BE2C (cell line): ENCODE data around the gene ENSA.
"Not testable (repeated sequence)": the region's sequence is repeated elsewhere in the genome, so short reads cannot be mapped to it uniquely, and the experiment has no call there.

Source experiments
- DNase-seq: peaks from one replicate; pipeline ENCODE4 v3.0.0-alpha.2; 2020
- H3K27me3 ChIP-seq: fragments of 250-450 bp; sonication (Bioruptor Pico); 2 replicates; pipeline ENCODE4 v1.5.1; 2020; ENCODE audit warnings: mild to moderate bottlenecking
- H3K36me3 ChIP-seq: fragments of 250-450 bp; sonication (Bioruptor Pico); 2 replicates; pipeline ENCODE4 v1.5.1; 2020; ENCODE audit warnings: mild to moderate bottlenecking
- H3K4me1 ChIP-seq: fragments of 250-450 bp; sonication (Bioruptor Pico); 2 replicates; pipeline ENCODE4 v1.5.1; 2020
- H3K4me3 ChIP-seq: 2 replicates; pipeline ENCODE4 v1.5.1; 2011; ENCODE audit warnings: low read depth, low read length
- H3K9me3 ChIP-seq: fragments of 250-450 bp; sonication (Bioruptor Pico); 2 replicates; pipeline ENCODE4 v1.5.1; 2020
- CTCF ChIP-seq: IDR thresholded peaks from 2 replicates; pipeline ENCODE4 v1.5.1; 2012; ENCODE audit warnings: mild to moderate bottlenecking, low read depth, low read length

Gene ENSA

GRCh38 chr1:150576367-150576711 lies 53.1 kb downstream of the ENSA start:
- peaks cover 70% of the 10 kb centered on the region for H3K36me3 ChIP-seq
- H3K27me3 ChIP-seq: no peaks in the 10 kb centered on the region
- no peaks in the 10 kb centered on the region for H3K4me1 ChIP-seq
- no peak for TF ChIP-seq CTCF
- peak overlapping the region; percentile 96 for H3K4me3 ChIP-seq
- DNase-seq: no peak
- H3K9me3 ChIP-seq: 0 out of 2 replicates have a peak, but pooled peaks cover 2% of the 10 kb centered on the region

- Histone ChIP-seq H3K9me3 (0 out of 2 replicates have a peak, but pooled peaks cover 2% of the 10 kb centered on the region), H3K4me1 (no peaks in the 10 kb centered on the region), H3K4me3 (peak overlapping the region; percentile 96), H3K36me3 (peaks cover 74% of the 10 kb centered on the region), H3K27me3 (no peaks in the 10 kb centered on the region)
- DNase-seq: no peak
- TF ChIP-seq CTCF: no peak
Measured at GRCh38 chr1:150575518-150576366, 53.7 kb downstream of the ENSA start.

- Histone ChIP-seq H3K4me3 (no peak overlapping the region), H3K27me3 (no peaks in the 10 kb centered on the region), H3K4me1 (no peaks in the 10 kb centered on the region), H3K36me3 (peaks cover 74% of the 10 kb centered on the region), H3K9me3 (no peaks in the 10 kb centered on the region)
- no peak for TF ChIP-seq CTCF
- no peak for DNase-seq
Measured at GRCh38 chr1:150575072-150575489, 54.3 kb downstream of the ENSA start.

- H3K4me1 ChIP-seq: no peaks in the 10 kb centered on the region
- H3K27me3 ChIP-seq: no peaks in the 10 kb centered on the region
- H3K36me3 ChIP-seq: peaks cover 74% of the 10 kb centered on the region
- no peaks in the 10 kb centered on the region for H3K9me3 ChIP-seq
- TF ChIP-seq CTCF: no peak
- no peak overlapping the region for H3K4me3 ChIP-seq
- no peak for DNase-seq
Measured at GRCh38 chr1:150574260-150575071, 54.9 kb downstream of the ENSA start.

GRCh38 chr1:150573648-150574071 lies 55.8 kb downstream of the ENSA start:
- not testable (repeated sequence) for H3K9me3 ChIP-seq, H3K27me3 ChIP-seq, H3K4me3 ChIP-seq, H3K4me1 ChIP-seq, DNase-seq
- peaks cover 70% of the 10 kb centered on the region for H3K36me3 ChIP-seq

GRCh38 chr1:150572918-150573647 lies 56.3 kb downstream of the ENSA start:
- Histone ChIP-seq H3K36me3 (peaks cover 65% of the 10 kb centered on the region), H3K4me1 (peaks cover 8% of the 10 kb centered on the region), H3K9me3 (no peaks in the 10 kb centered on the region), H3K27me3 (no peaks in the 10 kb centered on the region), H3K4me3 (no peak overlapping the region)
- no peak for DNase-seq
- no peak for TF ChIP-seq CTCF
